Hepatocyte (in vitro differentiated cells): Measurements from ENCODE around the gene MFAP3L.

ENCODE experiments used
- CTCF ChIP-seq: fragments of 200-600 bp; sonication (generic); IDR thresholded peaks from 2 replicates; pipeline ENCODE4 v1.5.1; 2016; ENCODE audit warnings: antibody characterized with exemption, mild to moderate bottlenecking; ENCODE audit not compliant: poor library complexity
- EZH2 ChIP-seq: fragments of 200-600 bp; sonication (generic); IDR thresholded peaks from 2 replicates; pipeline ENCODE4 v1.6.1; 2016; ENCODE audit warnings: antibody characterized with exemption, mild to moderate bottlenecking, borderline replicate concordance
- EZH2phosphoT487 ChIP-seq: fragments of 200-600 bp; sonication (generic); IDR thresholded peaks from one replicate; pipeline ENCODE4 v1.6.1; 2018; ENCODE audit warnings: antibody characterized with exemption, mild to moderate bottlenecking, low read depth, moderate library complexity; ENCODE audit not compliant: unreplicated experiment, severe bottlenecking

- no peak for TF ChIP-seq CTCF
- no peak for TF ChIP-seq EZH2
- no peak for TF ChIP-seq EZH2phosphoT487
Measured at GRCh38 chr4:169958629-169959028, 67.6 kb downstream of the MFAP3L start.
